ENCODE data around the gene CTSZ. TPM values are rescaled to one million over a fixed set of nuclear protein-coding genes. Genes with fewer than 3 reads are reported as not detected.
A peak's percentile ranks its signal among the peaks of the same experiment; 100 is the strongest.

CTSZ gene
- total and polyA plus RNA-seq, 10 of the 15 experiments (the other 5 are each of a cell fraction or from before 2014, with no cell fraction given) = 6.0 to 301 (median 154) TPM

- intact Hi-C loops (cut with micrococcal nuclease; ENCODE audit: unreplicated experiment) = no loop called here
- no peak for DNase-seq (ENCODE audit: low read depth, low spot score)
- in situ Hi-C loops (cut with MboI) = loop anchor here (10.0 kb wide), 2 partner anchors 546 to 1606 kb away; partner anchors contain the start of gene RBM38
- 88% methylated on average over 13 of the region's 13 CpGs for WGBS (ENCODE audit: insufficient coverage, insufficient replicate concordance, low lambda C conversion rate, missing lambda C conversion rate)
- ATAC-seq = no peak
- no TSS peak for BruUV-seq (replicated peaks)
- Histone ChIP-seq H3K9ac (ENCODE audit: control insufficient read depth, insufficient read depth, low read length) (no peak overlapping the region), H3K4me2 (ENCODE audit: control insufficient read depth, insufficient read depth) (no peak overlapping the region), H4K20me1 (ENCODE audit: control insufficient read depth, insufficient read depth) (peaks cover 5% of the 10 kb centered on the region), H3K4me1 (ENCODE audit: control insufficient read depth, insufficient read depth, low read length) (peaks cover 20% of the 10 kb centered on the region), H2AFZ (ENCODE audit: control insufficient read depth, low read depth, low read length) (no peak overlapping the region), H3K4me3 (no peak overlapping the region), H3K27ac (ENCODE audit: control insufficient read depth, insufficient read depth) (no peak overlapping the region), H3K36me3 (ENCODE audit: control insufficient read depth in 2 of 2, insufficient read depth in 2 of 2, low read length in 1 of 2) (peaks cover 31 to 44% of the 10 kb centered on the region in 2 experiments), H3K27me3 (replicated peaks in 1 of 2; ENCODE audit: control insufficient read depth in 2 of 2, insufficient read depth in 2 of 2, low read length in 1 of 2) (no peaks in the 10 kb centered on the region), H3K79me2 (ENCODE audit: control insufficient read depth, insufficient read depth, low read length) (peaks cover 42% of the 10 kb centered on the region), H3K9me3 (replicated peaks; ENCODE audit: control insufficient read depth, insufficient read depth, low read length) (no peaks in the 10 kb centered on the region)
- SMC1A ChIA-PET (ENCODE audit: uncharacterized antibody, unreplicated experiment) = no interaction called here
- CTCF ChIA-PET = no interaction called here
- POLR2A ChIA-PET = interaction anchor here (0.7 kb wide), 1 partner anchor 28 kb away, joined by 8 read pairs; no protein-coding TSS in a partner anchor
- RAD21 ChIA-PET (ENCODE audit: unreplicated experiment) = no interaction called here
- no peak for FAIRE-seq
- TF ChIP-seq SMAD5 (IDR thresholded peaks at IDR 0.05; ENCODE audit: low read depth) = no peak
- TF ChIP-seq SIN3A (IDR thresholded peaks at IDR 0.05; ENCODE audit: low read depth, low read length) = no peak
- no peak for TF ChIP-seq NBN (IDR thresholded peaks at IDR 0.05)
- no peak for TF ChIP-seq SIX5 (IDR thresholded peaks at IDR 0.05; ENCODE audit: low read depth, low read length, severe bottlenecking)
- TF ChIP-seq ZSCAN29 (IDR thresholded peaks at IDR 0.05) = no peak
Observed at GRCh38 chr20:59001068-59001448, 6.0 kb downstream of the CTSZ start.

- Histone ChIP-seq H3K4me1 (ENCODE audit: control insufficient read depth, insufficient read depth, low read length) (peaks cover 20% of the 10 kb centered on the region), H3K27ac (ENCODE audit: control insufficient read depth, insufficient read depth) (no peak overlapping the region), H3K36me3 (ENCODE audit: control insufficient read depth in 2 of 2, insufficient read depth in 2 of 2, low read length in 1 of 2) (peaks cover 35 to 52% of the 10 kb centered on the region in 2 experiments), H3K9ac (ENCODE audit: control insufficient read depth, insufficient read depth, low read length) (no peak overlapping the region), H3K4me2 (ENCODE audit: control insufficient read depth, insufficient read depth) (no peak overlapping the region), H3K79me2 (ENCODE audit: control insufficient read depth, insufficient read depth, low read length) (peaks cover 35% of the 10 kb centered on the region), H3K9me3 (replicated peaks; ENCODE audit: control insufficient read depth, insufficient read depth, low read length) (no peaks in the 10 kb centered on the region), H3K27me3 (replicated peaks in 1 of 2; ENCODE audit: control insufficient read depth in 2 of 2, insufficient read depth in 2 of 2, low read length in 1 of 2) (no peaks in the 10 kb centered on the region), H2AFZ (ENCODE audit: control insufficient read depth, low read depth, low read length) (no peak overlapping the region), H3K4me3 (no peak overlapping the region), H4K20me1 (ENCODE audit: control insufficient read depth, insufficient read depth) (peaks cover 5% of the 10 kb centered on the region)
- ChIA-PET RAD21 (ENCODE audit: unreplicated experiment) (no interaction called here), SMC1A (ENCODE audit: uncharacterized antibody, unreplicated experiment) (no interaction called here), POLR2A (no interaction called here), CTCF (no interaction called here)
- in situ Hi-C loops (cut with MboI) = loop anchor here (10.0 kb wide), 2 partner anchors 546 to 1606 kb away; partner anchors contain the start of gene RBM38
- no TSS peak for BruUV-seq (replicated peaks)
- WGBS (ENCODE audit: insufficient coverage, insufficient replicate concordance, low lambda C conversion rate, missing lambda C conversion rate) = 83% methylated on average over 3 of the region's 3 CpGs
- TF ChIP-seq POLR2A (IDR thresholded peaks at IDR 0.05; ENCODE audit: low read depth, low read length) (peak; percentile 51), ZNF24 (IDR thresholded peaks at IDR 0.05) (no peak)
- DNase-seq (ENCODE audit: low read depth, low spot score) = no peak
- no peak for ATAC-seq
- FAIRE-seq = no peak
- intact Hi-C loops (cut with micrococcal nuclease; ENCODE audit: unreplicated experiment) = no loop called here
Observed at GRCh38 chr20:59000326-59000725, 6.7 kb downstream of the CTSZ start.

Measured in GM12878 (cell line).